Hematopoietic multipotent progenitor cell treated with erythropoietin and hydrocortisone succinate and interleukin-3 and kit ligand, for 17 days (in vitro differentiated cells): ENCODE data around the gene DST.

Source experiments
- DNase-seq: peaks from one replicate; pipeline ENCODE4 v3.0.0-alpha.2; 2015; ENCODE audit warnings: low spot score

Gene DST

DNA sequence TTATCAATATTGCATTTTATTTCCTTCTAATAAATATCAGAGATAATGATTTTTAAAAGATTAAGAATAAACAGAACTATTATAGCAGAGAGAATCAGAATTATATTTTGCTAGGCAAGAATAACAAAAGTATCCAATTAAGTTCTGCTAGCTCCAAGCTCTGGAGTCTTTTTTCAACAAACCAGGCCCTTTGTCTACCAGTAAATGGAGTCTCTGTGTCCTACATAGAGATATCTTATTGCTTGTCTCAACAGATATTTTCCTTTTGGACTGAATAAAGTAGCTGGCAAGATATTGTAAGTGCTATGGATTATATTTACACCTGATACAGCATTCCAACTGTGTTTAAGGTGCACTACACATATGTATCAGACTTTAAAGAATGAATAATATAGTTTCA, 107.1 kb downstream of the DST start:
- DNase-seq = no peak

- no peak for DNase-seq
Observed at GRCh38 chr6:56534680-56535419, 107.8 kb downstream of the DST start.

GRCh38 chr6:56532766-56533551, 109.7 kb downstream of the DST start:
- DNase-seq = no peak

DNA sequence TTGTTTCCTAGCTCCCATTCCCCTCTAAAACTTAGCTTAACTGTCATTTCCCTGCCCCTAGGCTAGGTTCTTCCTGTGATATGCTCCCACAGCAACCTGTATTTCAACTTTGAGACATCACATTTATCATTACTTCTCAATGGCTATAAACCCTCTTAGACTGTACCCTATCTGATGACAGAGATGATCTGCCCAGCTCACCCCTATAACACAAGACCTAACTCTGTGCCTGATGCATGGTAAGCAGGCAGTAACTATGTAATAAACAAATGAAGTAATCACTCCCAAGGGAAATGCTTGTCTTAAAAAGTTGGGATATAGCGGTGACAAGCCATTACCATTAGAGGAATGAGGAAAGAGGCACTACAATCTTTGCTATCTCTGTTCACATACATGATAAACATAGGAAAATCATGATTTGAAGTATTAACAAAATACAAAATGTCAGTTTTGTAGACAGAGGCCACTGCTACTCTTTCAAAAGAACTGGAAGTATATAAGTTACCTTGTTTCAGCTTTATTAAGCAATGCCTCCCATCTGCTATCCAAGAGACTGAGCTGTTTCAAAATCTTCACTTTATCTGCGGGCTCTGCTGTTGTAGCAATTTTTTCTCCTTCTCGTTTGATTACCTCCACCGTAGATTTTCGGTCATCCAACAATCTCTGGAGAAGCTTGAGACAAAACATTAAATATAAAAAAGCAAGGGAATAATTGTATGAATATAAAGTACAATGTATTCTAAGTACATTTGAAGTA, 110.7 kb downstream of the DST start:
- DNase-seq = no peak

- DNase-seq = no peak
Observed at GRCh38 chr6:56529594-56530191, 113.0 kb downstream of the DST start.

DNA sequence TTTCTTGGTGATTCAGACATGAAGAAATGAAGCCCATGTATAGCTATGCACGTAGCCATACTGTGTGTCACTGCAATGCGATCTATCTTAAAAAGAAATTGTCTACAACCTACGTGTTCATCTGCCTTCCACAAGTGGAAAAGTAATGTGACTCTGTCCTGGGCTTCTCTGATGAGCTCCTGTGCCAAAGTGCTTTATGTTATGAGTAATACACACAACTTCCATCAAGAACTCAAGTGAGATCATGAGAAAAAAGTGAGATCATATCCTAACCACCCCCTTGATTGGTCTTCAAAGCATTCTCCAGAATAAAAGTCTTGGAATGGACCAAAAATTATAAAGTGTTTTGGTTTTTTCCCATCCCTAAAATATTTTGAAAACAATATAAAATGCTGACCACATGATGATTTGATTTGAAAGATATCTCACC, 114.3 kb downstream of the DST start:
- DNase-seq = no peak

DNA sequence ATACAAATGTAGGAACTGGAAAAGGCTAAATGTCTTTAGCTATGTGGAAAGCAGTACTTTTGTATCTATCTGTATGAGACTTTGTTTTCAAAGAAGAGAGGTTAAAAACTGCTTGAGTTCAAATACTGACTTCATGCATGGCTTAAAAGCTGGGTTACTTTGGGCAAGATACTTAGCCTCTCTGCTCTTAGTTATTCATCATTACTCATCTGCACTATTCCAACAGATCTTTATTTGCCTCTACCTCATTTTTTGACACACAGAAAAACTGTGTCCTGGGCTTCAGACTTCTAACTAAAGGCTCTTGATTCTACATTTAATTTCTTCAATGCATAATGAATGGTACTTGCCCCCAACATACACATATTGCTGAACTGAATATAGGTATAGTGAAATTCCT, 114.8 kb downstream of the DST start:
- DNase-seq = no peak

DNA sequence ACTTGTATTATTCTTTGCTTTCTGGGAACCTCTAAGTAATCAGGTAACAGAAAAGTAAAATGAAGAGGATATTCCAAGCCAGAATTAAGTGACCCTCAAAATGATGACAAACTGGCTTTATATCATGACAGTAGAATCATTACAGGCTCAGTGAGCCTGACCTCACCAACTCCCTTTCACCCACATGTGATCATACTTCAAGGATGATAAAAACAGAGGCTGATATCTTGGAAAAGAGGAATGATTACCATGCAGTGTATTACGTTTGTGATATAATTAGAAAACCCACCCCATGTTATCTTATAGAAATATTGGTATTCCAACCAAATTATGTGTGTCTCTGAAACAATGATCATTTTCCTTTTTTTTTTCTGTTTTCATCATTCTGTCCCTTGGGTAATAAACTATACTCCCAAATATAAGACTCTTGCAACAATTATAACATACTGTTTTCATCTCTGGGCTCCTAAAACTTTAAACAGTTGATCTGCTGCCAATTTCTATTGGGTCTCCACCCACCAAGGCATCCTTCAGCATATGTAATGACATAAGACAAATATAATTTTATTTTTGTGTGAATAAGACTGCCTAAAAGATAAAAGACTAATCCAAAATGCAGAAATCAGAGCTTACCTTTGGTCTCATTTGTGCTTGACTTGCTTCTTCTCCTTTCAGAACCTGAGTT, 115.7 kb downstream of the DST start:
- no peak for DNase-seq

- no peak for DNase-seq
Observed at GRCh38 chr6:56525974-56526789, 116.5 kb downstream of the DST start.

GRCh38 chr6:56524891-56525703, 117.6 kb downstream of the DST start:
- no peak for DNase-seq

DNA sequence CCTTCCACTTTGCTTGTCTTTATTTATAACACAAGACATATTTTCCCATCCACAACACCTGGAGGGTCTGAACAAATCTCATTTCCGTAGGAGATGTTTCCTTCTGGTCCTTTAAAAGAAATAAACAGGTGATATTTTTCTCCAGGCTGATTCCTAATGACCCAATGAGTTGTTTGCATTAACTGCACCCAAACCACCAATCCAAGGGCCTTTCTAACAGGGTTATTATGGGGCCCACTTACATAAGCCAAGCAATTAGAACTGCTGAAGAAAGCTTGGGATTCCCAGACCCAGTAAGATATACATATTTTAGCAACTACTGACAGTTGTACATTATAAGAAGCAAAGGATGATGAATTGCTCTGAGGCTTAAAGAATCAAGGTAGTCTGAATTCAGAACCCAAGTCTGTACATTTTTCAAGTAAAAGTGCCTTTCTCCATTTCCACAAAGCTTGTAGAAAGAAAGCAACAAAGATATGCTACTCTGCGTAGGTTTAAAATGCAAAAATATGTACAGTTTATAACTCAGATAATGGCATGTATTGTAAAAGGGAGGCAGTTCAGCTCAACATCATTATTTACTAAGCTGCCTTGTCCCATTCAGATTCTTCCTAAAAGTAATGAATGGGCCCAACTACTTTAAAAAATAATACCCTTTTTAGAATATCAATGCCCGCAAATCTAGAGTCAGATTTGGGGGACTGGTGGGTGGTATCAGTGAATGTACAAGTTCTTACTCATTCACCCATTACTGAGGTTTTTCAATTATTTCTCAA, 120.0 kb downstream of the DST start:
- no peak for DNase-seq

DNA sequence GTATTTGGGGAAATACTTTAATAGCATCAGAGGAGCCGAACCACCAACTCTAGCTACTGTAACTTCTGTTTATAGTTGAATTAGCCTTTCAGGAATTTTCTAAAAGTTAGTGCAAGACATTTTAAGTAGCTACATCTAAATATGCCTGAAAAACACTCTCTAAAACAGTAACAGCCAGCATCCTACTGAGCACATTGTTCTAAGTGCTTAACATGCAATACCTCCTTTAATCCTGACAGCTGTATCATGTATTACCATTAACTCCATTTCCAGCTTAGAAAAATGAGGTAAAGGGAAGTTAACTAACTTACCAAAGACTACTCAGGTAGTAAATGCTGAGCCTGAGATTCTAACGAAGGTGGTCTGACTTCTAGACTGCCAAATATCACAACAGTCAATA, 120.7 kb downstream of the DST start:
- DNase-seq = no peak

- DNase-seq = no peak
Observed at GRCh38 chr6:56521454-56521853, 121.2 kb downstream of the DST start.

- no peak for DNase-seq
Observed at GRCh38 chr6:56520218-56520617, 122.5 kb downstream of the DST start.

GRCh38 chr6:56518995-56519767, 123.5 kb downstream of the DST start:
- DNase-seq = no peak

- DNase-seq = no peak
Observed at GRCh38 chr6:56517155-56517745, 125.4 kb downstream of the DST start.

DNA sequence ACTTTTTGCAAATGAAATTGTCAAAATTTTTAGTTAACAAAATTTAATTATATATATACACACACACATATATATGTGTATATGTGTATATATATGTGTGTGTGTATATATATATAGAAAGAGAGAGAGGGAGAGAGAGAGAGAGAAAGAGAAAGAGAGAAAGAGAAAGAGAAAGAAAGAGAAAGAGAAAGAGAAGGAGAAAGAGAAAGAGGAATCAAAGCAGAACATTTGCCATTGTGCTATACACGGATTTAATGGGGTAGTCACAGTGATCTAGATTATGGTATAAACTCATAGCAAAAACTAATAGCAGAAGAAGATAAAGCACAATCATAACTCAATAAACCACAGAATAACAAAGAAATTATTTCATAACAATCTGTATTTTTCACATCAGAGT, 126.7 kb downstream of the DST start:
- no peak for DNase-seq
